Tibial nerve (tissue), 4 donors: Measurements from ENCODE around the gene IGSF10. TPM values are rescaled to one million over a fixed set of nuclear protein-coding genes. Genes with fewer than 3 reads are reported as not detected.
A peak's percentile ranks its signal among the peaks of the same experiment; 100 is the strongest.

Experiments used
- DNase-seq, 2 donors: peaks; one replicate each; pipeline ENCODE4 v3.0.0-alpha.2; 2019; ENCODE audit warnings: low spot score in 2 of 2
- H3K27ac ChIP-seq, 4 donors: fragments of 200-600 bp; sonication (generic) in 3 of 4; one replicate each; pipeline ENCODE4 v1.5.1; 2017 to 2019; ENCODE audit warnings: mild to moderate bottlenecking in 1 of 4
- H3K27me3 ChIP-seq, 2 donors: fragments of 200-600 bp; sonication (generic) in 1 of 2; one replicate each; pipeline versions ENCODE4 v1.5.1 to v1.6.0; 2017 to 2019
- H3K36me3 ChIP-seq, 3 donors: fragments of 200-600 bp; sonication (generic); one replicate each; pipeline ENCODE4 v1.5.1; 2018 to 2019
- H3K4me1 ChIP-seq, 4 donors: fragments of 200-600 bp; sonication (generic) in 3 of 4; one replicate each; pipeline ENCODE4 v1.5.1; 2017 to 2019
- H3K4me3 ChIP-seq, 4 donors: fragments of 200-600 bp; sonication (generic) in 3 of 4; one replicate each; pipeline ENCODE4 v1.5.1; 2017 to 2019; ENCODE audit warnings: mild to moderate bottlenecking in 1 of 4, moderate library complexity in 1 of 4
- H3K9me3 ChIP-seq, 4 donors: fragments of 200-600 bp; sonication (generic) in 3 of 4; one replicate each; pipeline ENCODE4 v1.5.1; 2017 to 2019
- CTCF ChIP-seq, 5 experiments: fragments of 200-600 bp in 3 of 5; fragments of 450-650 bp in 2 of 5; sonication (generic) in 3 of 5; IDR thresholded peaks; one replicate each; pipeline ENCODE4 v1.5.1; 2016 to 2019; ENCODE audit warnings: antibody characterized with exemption in 5 of 5, mild to moderate bottlenecking in 3 of 5, moderate library complexity in 2 of 5
- EP300 ChIP-seq, 2 donors: sonication (generic); formaldehyde crosslinking; IDR thresholded peaks; one replicate each; pipeline ENCODE4 v1.6.1; 2017; ENCODE audit warnings: antibody characterized with exemption in 2 of 2, mild to moderate bottlenecking in 1 of 2
- POLR2A ChIP-seq, 2 donors: fragments of 450-650 bp; IDR thresholded peaks; one replicate each; pipeline ENCODE4 v1.6.1; 2017; ENCODE audit warnings: antibody characterized with exemption in 2 of 2, mild to moderate bottlenecking in 2 of 2, moderate library complexity in 2 of 2
- WGBS, 2 donors: methylation state at CpG; one replicate each; pipeline ENCODE4 v1.1.5; 2018; 5-methylcytosine and 5-hydroxymethylcytosine counted together
- total RNA-seq, 4 donors: library from RNA; depleted of rRNA; stranded (reverse); fragments of >200 nt; gene quantifications; one replicate each; pipeline ENCODE4 v1.1.0, GENCODE V29; 2016

The IGSF10 gene
- total RNA-seq, 4 donors from 2014 or later: 0.44 to 3.1 (median 2.2) TPM

- 81 to 90% methylated on average over 3 of the region's 3 CpGs for WGBS, 2 donors
- DNase-seq: no peak
- peaks cover 0 to 2% (median 0%) of the 10 kb centered on the region in 4 donors for H3K4me1 ChIP-seq
Observed at GRCh38 chr3:151431940-151432339, 28.9 kb downstream of the IGSF10 start.

GRCh38 chr3:151430821-151431484 lies 29.9 kb downstream of the IGSF10 start:
- Histone ChIP-seq H3K27me3 (no peaks in the 10 kb centered on the region), H3K9me3 (no peaks in the 10 kb centered on the region), H3K4me3 (no peak overlapping the region), H3K36me3 (no peaks in the 10 kb centered on the region), H3K4me1 (peaks cover 0 to 5% (median 0%) of the 10 kb centered on the region in 4 donors), H3K27ac (no peak overlapping the region)
- 89 to 95% methylated on average over 5 of the region's 5 CpGs for WGBS, 2 donors
- DNase-seq: no peak
- TF ChIP-seq EP300 (IDR thresholded peaks at IDR 0.05): no peak
- TF ChIP-seq POLR2A (IDR thresholded peaks at IDR 0.05): no peak
- TF ChIP-seq CTCF (IDR thresholded peaks at IDR 0.05): no peak

More at GRCh38 chr3:151431940-151432339, 28.9 kb downstream of the IGSF10 start:
- Histone ChIP-seq H3K36me3 (no peaks in the 10 kb centered on the region), H3K4me3 (no peak overlapping the region), H3K9me3 (no peaks in the 10 kb centered on the region), H3K27ac (no peak overlapping the region), H3K27me3 (no peaks in the 10 kb centered on the region)
- TF ChIP-seq EP300 (IDR thresholded peaks at IDR 0.05) (no peak), POLR2A (IDR thresholded peaks at IDR 0.05) (no peak), CTCF (IDR thresholded peaks at IDR 0.05) (no peak)

GRCh38 chr3:151428386-151428785 lies 32.5 kb downstream of the IGSF10 start:
- Histone ChIP-seq H3K36me3 (no peaks in the 10 kb centered on the region), H3K4me1 (peaks cover 0 to 3% (median 0%) of the 10 kb centered on the region in 4 donors), H3K9me3 (no peaks in the 10 kb centered on the region), H3K4me3 (no peak overlapping the region), H3K27ac (no peak overlapping the region), H3K27me3 (no peaks in the 10 kb centered on the region)
- 92 to 93% methylated on average over 2 of the region's 2 CpGs for WGBS, 2 donors
- no peak for TF ChIP-seq EP300 (IDR thresholded peaks at IDR 0.05)
- TF ChIP-seq CTCF (IDR thresholded peaks at IDR 0.05): no peak
- no peak for TF ChIP-seq POLR2A (IDR thresholded peaks at IDR 0.05)
- no peak for DNase-seq

GRCh38 chr3:151426341-151426657 lies 34.6 kb downstream of the IGSF10 start:
- Histone ChIP-seq H3K27me3 (no peaks in the 10 kb centered on the region), H3K4me1 (peaks cover 0 to 3% (median 0%) of the 10 kb centered on the region in 4 donors), H3K27ac (no peak overlapping the region), H3K36me3 (no peaks in the 10 kb centered on the region), H3K9me3 (no peaks in the 10 kb centered on the region), H3K4me3 (no peak overlapping the region)
- TF ChIP-seq POLR2A (IDR thresholded peaks at IDR 0.05) (no peak), EP300 (IDR thresholded peaks at IDR 0.05) (no peak), CTCF (IDR thresholded peaks at IDR 0.05) (no peak)
- no peak for DNase-seq

GRCh38 chr3:151425627-151426340 lies 35.1 kb downstream of the IGSF10 start:
- DNase-seq: no peak
- WGBS, 2 donors: 66 to 74% methylated on average over 4 of the region's 4 CpGs
- Histone ChIP-seq H3K4me3 (no peak overlapping the region), H3K27me3 (no peaks in the 10 kb centered on the region), H3K36me3 (no peaks in the 10 kb centered on the region), H3K4me1 (peaks cover 0 to 3% (median 0%) of the 10 kb centered on the region in 4 donors), H3K9me3 (no peaks in the 10 kb centered on the region), H3K27ac (no peak overlapping the region)
- TF ChIP-seq POLR2A (IDR thresholded peaks at IDR 0.05) (no peak), CTCF (IDR thresholded peaks at IDR 0.05) (peak in 1 of 5 experiments; percentile 25), EP300 (IDR thresholded peaks at IDR 0.05) (no peak)
